Measurements from ENCODE around the gene PDAP1. TPM values are rescaled to one million over a fixed set of nuclear protein-coding genes. Genes with fewer than 3 reads are reported as not detected.

PDAP1 gene, protein sequence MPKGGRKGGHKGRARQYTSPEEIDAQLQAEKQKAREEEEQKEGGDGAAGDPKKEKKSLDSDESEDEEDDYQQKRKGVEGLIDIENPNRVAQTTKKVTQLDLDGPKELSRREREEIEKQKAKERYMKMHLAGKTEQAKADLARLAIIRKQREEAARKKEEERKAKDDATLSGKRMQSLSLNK
- 10 to 100 TPM; 38.5 to 42.7 TPM for total RNA-seq
- total RNA-seq = 45.2 to 80.2 reads per million in 2 donors

- Mint-ChIP-seq H3K27ac (peak within 1 kb of the TSS; percentile 99), H3K27me3 (no peaks in the 10 kb centered on the region), H3K4me3 (peak within 1 kb of the TSS; percentile 100), H3K36me3 (ENCODE audit: low read depth) (peaks cover 9% of the 10 kb centered on the region), H3K4me1 (peaks cover 42% of the 10 kb centered on the region)
- peak; percentile 87 for ATAC-seq
- H3K9me3 ChIP-seq (ENCODE audit: control insufficient read depth, low read length, poor library complexity, severe bottlenecking) = no peaks in the 10 kb centered on the region
- DNase-seq = peak; percentile 77 to 94 (median 90)
Measured at GRCh38 chr7:99408379-99409191, at the start of gene PDAP1, which contains the start of gene BUD31. PDAP1 (minus strand) TSS chr7:99408597; CDS start chr7:99408548, 49 bp downstream. BUD31 (plus strand) TSS chr7:99408969; CDS start chr7:99411093, 2,124 bp downstream.

- Mint-ChIP-seq H3K27me3 (no peaks in the 10 kb centered on the region), H3K4me3 (no peak overlapping the region), H3K27ac (no peak overlapping the region), H3K36me3 (ENCODE audit: low read depth) (peaks cover 6% of the 10 kb centered on the region), H3K4me1 (peaks cover 18% of the 10 kb centered on the region)
- DNase-seq (no peak), ATAC-seq (no peak)
- no peaks in the 10 kb centered on the region for H3K9me3 ChIP-seq (ENCODE audit: control insufficient read depth, low read length, poor library complexity, severe bottlenecking)
Measured at GRCh38 chr7:99457650-99458493, 49.5 kb upstream of the PDAP1 start.

DNA sequence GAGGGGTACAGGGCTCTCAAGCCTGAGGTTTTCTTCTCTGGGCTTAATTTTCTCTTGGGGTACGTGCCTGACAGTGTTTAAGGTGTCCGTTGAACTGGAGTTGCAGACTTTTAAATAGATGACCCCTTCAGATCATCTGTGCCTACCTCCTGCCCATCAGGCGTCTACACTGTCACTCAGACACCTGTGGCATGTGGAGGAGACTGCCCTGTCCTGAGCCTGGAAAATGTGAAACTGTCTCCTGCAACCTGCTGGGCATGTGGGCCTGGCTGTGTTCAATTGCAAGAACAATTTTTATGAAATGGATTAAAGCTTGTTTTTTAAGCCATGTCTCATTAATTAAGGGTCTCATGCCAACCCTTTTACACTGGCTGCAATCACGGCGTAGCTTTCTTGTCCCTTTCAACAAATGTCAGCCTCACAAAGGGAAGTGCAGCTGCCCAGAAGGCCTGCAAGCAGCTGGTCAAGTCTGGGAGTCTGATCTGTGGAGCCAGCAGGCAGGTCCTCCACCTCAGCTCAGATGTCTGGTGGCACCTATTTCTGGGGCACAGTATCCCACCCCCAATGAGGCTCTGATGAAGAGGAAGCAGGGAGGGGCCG is 48.8 kb upstream of the PDAP1 start:
- H3K27ac Mint-ChIP-seq = peak overlapping the region; percentile 43
- no peaks in the 10 kb centered on the region for H3K27me3 Mint-ChIP-seq
- no peak for ATAC-seq
- peaks cover 15% of the 10 kb centered on the region for H3K4me1 Mint-ChIP-seq
- no peaks in the 10 kb centered on the region for H3K9me3 ChIP-seq (ENCODE audit: control insufficient read depth, low read length, poor library complexity, severe bottlenecking)
- DNase-seq = no peak
- H3K36me3 Mint-ChIP-seq (ENCODE audit: low read depth) = peaks cover 6% of the 10 kb centered on the region
- no peak overlapping the region for H3K4me3 Mint-ChIP-seq

GRCh38 chr7:99456288-99456687 is 47.9 kb upstream of the PDAP1 start:
- DNase-seq = no peak

DNA sequence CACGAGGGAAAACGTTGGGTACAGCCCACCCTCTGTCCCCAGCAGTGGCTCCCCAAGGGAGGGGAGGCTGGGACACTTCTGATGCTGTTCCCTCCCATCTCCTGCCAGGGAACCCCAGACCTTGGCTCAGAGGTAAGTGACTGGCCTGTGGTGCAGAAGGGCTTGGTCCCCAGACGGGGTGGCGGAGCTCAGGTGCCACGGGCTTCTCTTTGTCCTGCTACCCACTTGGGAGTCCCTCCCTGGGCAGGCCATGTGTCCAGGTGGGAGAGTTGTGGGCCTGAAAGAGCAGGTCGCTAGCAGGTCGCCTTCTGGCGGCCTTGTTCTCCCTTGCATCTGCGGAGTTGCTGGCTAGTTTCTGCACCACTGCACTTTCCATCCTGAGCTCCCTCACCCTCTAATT is 47.5 kb upstream of the PDAP1 start:
- Mint-ChIP-seq H3K4me3 (no peak overlapping the region), H3K27ac (no peak overlapping the region), H3K27me3 (no peaks in the 10 kb centered on the region), H3K4me1 (peaks cover 18% of the 10 kb centered on the region), H3K36me3 (ENCODE audit: low read depth) (peaks cover 6% of the 10 kb centered on the region)
- H3K9me3 ChIP-seq (ENCODE audit: control insufficient read depth, low read length, poor library complexity, severe bottlenecking) = no peaks in the 10 kb centered on the region
- DNase-seq (no peak), ATAC-seq (no peak)

More at GRCh38 chr7:99456288-99456687, 47.9 kb upstream of the PDAP1 start:
- Mint-ChIP-seq H3K27ac (no peak overlapping the region), H3K4me3 (no peak overlapping the region), H3K27me3 (no peaks in the 10 kb centered on the region), H3K36me3 (ENCODE audit: low read depth) (peaks cover 6% of the 10 kb centered on the region), H3K4me1 (peaks cover 15% of the 10 kb centered on the region)
- no peak for ATAC-seq
- no peaks in the 10 kb centered on the region for H3K9me3 ChIP-seq (ENCODE audit: control insufficient read depth, low read length, poor library complexity, severe bottlenecking)

- Mint-ChIP-seq H3K4me3 (no peak overlapping the region), H3K4me1 (peaks cover 11% of the 10 kb centered on the region), H3K27ac (no peak overlapping the region), H3K36me3 (ENCODE audit: low read depth) (peaks cover 6% of the 10 kb centered on the region), H3K27me3 (no peaks in the 10 kb centered on the region)
- H3K9me3 ChIP-seq (ENCODE audit: control insufficient read depth, low read length, poor library complexity, severe bottlenecking) = no peaks in the 10 kb centered on the region
- DNase-seq (no peak), ATAC-seq (no peak)
Measured at GRCh38 chr7:99453105-99453504, 44.7 kb upstream of the PDAP1 start.

GRCh38 chr7:99452541-99452940 is 44.1 kb upstream of the PDAP1 start:
- H3K27me3 Mint-ChIP-seq = no peaks in the 10 kb centered on the region
- peaks cover 6% of the 10 kb centered on the region for H3K36me3 Mint-ChIP-seq (ENCODE audit: low read depth)
- H3K27ac Mint-ChIP-seq = no peak overlapping the region
- no peaks in the 10 kb centered on the region for H3K9me3 ChIP-seq (ENCODE audit: control insufficient read depth, low read length, poor library complexity, severe bottlenecking)
- H3K4me3 Mint-ChIP-seq = no peak overlapping the region
- DNase-seq = no peak
- H3K4me1 Mint-ChIP-seq = peaks cover 11% of the 10 kb centered on the region
- ATAC-seq = no peak

DNA sequence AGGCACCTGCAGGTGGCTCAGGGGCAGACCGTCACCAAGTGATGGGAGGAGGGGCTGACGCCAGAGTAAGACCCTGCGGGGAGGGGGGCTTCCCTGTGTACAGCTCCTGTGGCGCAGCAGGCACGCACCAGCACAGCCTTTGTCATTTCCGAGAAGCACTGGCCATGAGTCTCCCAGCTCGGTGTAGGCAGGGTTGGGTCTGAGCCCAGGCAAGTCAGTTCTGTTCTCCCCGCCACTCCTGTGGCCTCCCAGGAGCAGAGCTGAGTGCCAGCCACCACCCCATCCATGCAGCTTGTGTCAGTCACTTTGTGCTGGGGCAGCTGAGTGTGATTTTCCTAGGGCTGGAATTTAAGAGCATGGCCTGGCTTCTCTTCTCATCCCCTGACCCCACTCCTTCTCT is 43.5 kb upstream of the PDAP1 start:
- no peaks in the 10 kb centered on the region for H3K9me3 ChIP-seq (ENCODE audit: control insufficient read depth, low read length, poor library complexity, severe bottlenecking)
- ATAC-seq (no peak), DNase-seq (no peak)
- Mint-ChIP-seq H3K27ac (no peak overlapping the region), H3K4me3 (no peak overlapping the region), H3K4me1 (peaks cover 9% of the 10 kb centered on the region), H3K27me3 (no peaks in the 10 kb centered on the region), H3K36me3 (ENCODE audit: low read depth) (peaks cover 6% of the 10 kb centered on the region)

GRCh38 chr7:99449326-99449725 is 40.9 kb upstream of the PDAP1 start:
- DNase-seq (no peak), ATAC-seq (no peak)
- Mint-ChIP-seq H3K36me3 (ENCODE audit: low read depth) (peaks cover 4% of the 10 kb centered on the region), H3K4me3 (no peak overlapping the region), H3K27ac (no peak overlapping the region), H3K27me3 (no peaks in the 10 kb centered on the region), H3K4me1 (peaks cover 7% of the 10 kb centered on the region)
- no peaks in the 10 kb centered on the region for H3K9me3 ChIP-seq (ENCODE audit: control insufficient read depth, low read length, poor library complexity, severe bottlenecking)

DNA sequence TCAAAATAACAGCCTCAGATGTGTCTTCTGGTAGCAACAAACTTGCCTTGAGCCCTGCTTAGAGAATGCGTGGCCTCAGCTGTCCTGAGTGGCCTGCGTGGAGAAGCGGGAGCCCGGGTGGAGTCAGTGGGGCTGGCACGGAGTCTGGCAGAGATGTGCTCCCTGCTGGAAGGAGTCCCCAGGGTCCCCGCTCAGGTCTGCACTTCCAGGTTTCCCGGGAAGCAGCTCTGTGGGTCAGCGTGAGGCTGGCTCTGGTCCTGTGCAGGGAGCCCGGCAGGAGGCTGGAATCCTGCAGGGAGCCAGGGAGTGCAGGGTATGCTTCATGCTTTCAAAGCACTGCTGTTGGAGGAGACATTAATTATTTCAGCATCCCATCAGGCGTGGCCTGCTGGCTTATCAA is 40.5 kb upstream of the PDAP1 start:
- no peak overlapping the region for H3K27ac Mint-ChIP-seq
- DNase-seq = no peak

GRCh38 chr7:99447943-99448342 is 39.5 kb upstream of the PDAP1 start:
- Mint-ChIP-seq H3K27ac (no peak overlapping the region), H3K27me3 (no peaks in the 10 kb centered on the region), H3K36me3 (ENCODE audit: low read depth) (peaks cover 4% of the 10 kb centered on the region), H3K4me1 (peaks cover 10% of the 10 kb centered on the region), H3K4me3 (no peak overlapping the region)
- ATAC-seq = no peak
- DNase-seq = no peak
- no peaks in the 10 kb centered on the region for H3K9me3 ChIP-seq (ENCODE audit: control insufficient read depth, low read length, poor library complexity, severe bottlenecking)

More for the DNA sequence above, 40.5 kb upstream of the PDAP1 start:
- Mint-ChIP-seq H3K4me3 (no peak overlapping the region), H3K36me3 (ENCODE audit: low read depth) (peaks cover 3% of the 10 kb centered on the region), H3K27me3 (no peaks in the 10 kb centered on the region), H3K4me1 (peaks cover 7% of the 10 kb centered on the region)
- no peaks in the 10 kb centered on the region for H3K9me3 ChIP-seq (ENCODE audit: control insufficient read depth, low read length, poor library complexity, severe bottlenecking)
- no peak for ATAC-seq

GRCh38 chr7:99446096-99446495 is 37.7 kb upstream of the PDAP1 start:
- Mint-ChIP-seq H3K27me3 (no peaks in the 10 kb centered on the region), H3K36me3 (ENCODE audit: low read depth) (peaks cover 7% of the 10 kb centered on the region), H3K4me3 (no peak overlapping the region), H3K27ac (no peak overlapping the region), H3K4me1 (peaks cover 15% of the 10 kb centered on the region)
- DNase-seq (no peak), ATAC-seq (no peak)
- no peaks in the 10 kb centered on the region for H3K9me3 ChIP-seq (ENCODE audit: control insufficient read depth, low read length, poor library complexity, severe bottlenecking)

GRCh38 chr7:99440195-99440594 is 31.8 kb upstream of the PDAP1 start:
- Mint-ChIP-seq H3K27ac (peak overlapping the region; percentile 95), H3K4me3 (peak overlapping the region; percentile 98), H3K27me3 (no peaks in the 10 kb centered on the region), H3K36me3 (ENCODE audit: low read depth) (peaks cover 5% of the 10 kb centered on the region), H3K4me1 (peaks cover 30% of the 10 kb centered on the region)
- ATAC-seq (no peak), DNase-seq (no peak)
- no peaks in the 10 kb centered on the region for H3K9me3 ChIP-seq (ENCODE audit: control insufficient read depth, low read length, poor library complexity, severe bottlenecking)

All from T-helper 17 cell (primary cell).